Suprapubic skin (tissue), 4 donors: Measurements from ENCODE around the gene ZBTB8B. TPM values are rescaled to one million over a fixed set of nuclear protein-coding genes. Genes with fewer than 3 reads are reported as not detected.

Experiments used
- DNase-seq, 2 donors: peaks; one replicate each; pipeline ENCODE4 v3.0.0-alpha.2; 2019; ENCODE audit warnings: low spot score in 2 of 2
- H3K27ac ChIP-seq: fragments of 200-600 bp; sonication (generic); one replicate; pipeline ENCODE4 v1.5.1; 2019
- H3K27me3 ChIP-seq: fragments of 200-600 bp; sonication (generic); one replicate; pipeline ENCODE4 v1.5.1; 2019
- H3K36me3 ChIP-seq: fragments of 200-600 bp; sonication (generic); one replicate; pipeline ENCODE4 v1.5.1; 2019
- H3K4me1 ChIP-seq: fragments of 200-600 bp; sonication (generic); one replicate; pipeline ENCODE4 v1.5.1; 2019
- H3K4me3 ChIP-seq: fragments of 200-600 bp; sonication (generic); one replicate; pipeline ENCODE4 v1.5.1; 2019; ENCODE audit warnings: mild to moderate bottlenecking
- H3K9me3 ChIP-seq: fragments of 200-600 bp; sonication (generic); one replicate; pipeline ENCODE4 v1.5.1; 2019
- EP300 ChIP-seq: sonication (generic); formaldehyde crosslinking; IDR thresholded peaks from one replicate; pipeline ENCODE4 v1.6.1; 2017; ENCODE audit warnings: antibody characterized with exemption
- POLR2A ChIP-seq, 2 donors: fragments of 450-650 bp; IDR thresholded peaks; one replicate each; pipeline ENCODE4 v1.6.1; 2017; ENCODE audit warnings: antibody characterized with exemption in 2 of 2, mild to moderate bottlenecking in 2 of 2, moderate library complexity in 2 of 2
- POLR2AphosphoS5 ChIP-seq, 3 donors: sonication (generic); formaldehyde crosslinking; IDR thresholded peaks; one replicate each; pipeline ENCODE4 v1.6.1; 2017; ENCODE audit warnings: antibody characterized with exemption in 3 of 3
- WGBS: methylation state at CpG from one replicate; pipeline ENCODE4 v1.1.5; 2018; 5-methylcytosine and 5-hydroxymethylcytosine counted together
- total RNA-seq, 4 donors: library from RNA; depleted of rRNA; stranded (reverse); fragments of >200 nt; gene quantifications; one replicate each; pipeline ENCODE4 v1.1.0, GENCODE V29; 2016
- TF ChIP-seq, protein P1 (sequence below), 2 donors: fragments of 200-600 bp in 1 of 2; fragments of 450-650 bp in 1 of 2; sonication (generic) in 1 of 2; IDR thresholded peaks; one replicate each; pipeline ENCODE4 v1.5.1; 2016 to 2019; ENCODE audit warnings: antibody characterized with exemption in 2 of 2, mild to moderate bottlenecking in 1 of 2, moderate library complexity in 1 of 2

Gene ZBTB8B
- total RNA-seq, 4 donors from 2014 or later: 0.08 TPM; not detected in 3

DNA sequence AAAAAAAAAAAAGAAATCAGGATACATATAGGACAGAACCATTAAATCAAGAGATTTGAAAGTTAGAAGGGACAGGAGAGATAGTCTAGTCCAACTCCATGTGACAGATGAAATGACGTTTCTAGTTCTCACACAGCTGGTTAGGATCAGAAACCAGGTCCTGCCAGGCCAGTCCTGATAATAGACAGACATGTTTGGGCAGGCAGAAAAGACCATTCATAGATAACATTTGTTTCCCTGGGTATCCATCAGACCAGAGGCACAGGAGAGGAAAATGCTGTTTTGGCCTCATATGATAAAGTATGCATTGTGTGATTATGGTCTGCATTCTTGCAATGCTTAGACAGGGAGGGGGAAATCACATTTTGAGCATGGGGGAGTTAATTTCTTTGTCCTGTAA lies 29.3 kb downstream of the ZBTB8B start:
- H3K4me3 ChIP-seq: no peak overlapping the region
- DNase-seq: no peak
- H3K27ac ChIP-seq: no peak overlapping the region
- H3K27me3 ChIP-seq: no peaks in the 10 kb centered on the region
- H3K9me3 ChIP-seq: no peaks in the 10 kb centered on the region
- no peaks in the 10 kb centered on the region for H3K36me3 ChIP-seq
- TF ChIP-seq, protein P1, sequence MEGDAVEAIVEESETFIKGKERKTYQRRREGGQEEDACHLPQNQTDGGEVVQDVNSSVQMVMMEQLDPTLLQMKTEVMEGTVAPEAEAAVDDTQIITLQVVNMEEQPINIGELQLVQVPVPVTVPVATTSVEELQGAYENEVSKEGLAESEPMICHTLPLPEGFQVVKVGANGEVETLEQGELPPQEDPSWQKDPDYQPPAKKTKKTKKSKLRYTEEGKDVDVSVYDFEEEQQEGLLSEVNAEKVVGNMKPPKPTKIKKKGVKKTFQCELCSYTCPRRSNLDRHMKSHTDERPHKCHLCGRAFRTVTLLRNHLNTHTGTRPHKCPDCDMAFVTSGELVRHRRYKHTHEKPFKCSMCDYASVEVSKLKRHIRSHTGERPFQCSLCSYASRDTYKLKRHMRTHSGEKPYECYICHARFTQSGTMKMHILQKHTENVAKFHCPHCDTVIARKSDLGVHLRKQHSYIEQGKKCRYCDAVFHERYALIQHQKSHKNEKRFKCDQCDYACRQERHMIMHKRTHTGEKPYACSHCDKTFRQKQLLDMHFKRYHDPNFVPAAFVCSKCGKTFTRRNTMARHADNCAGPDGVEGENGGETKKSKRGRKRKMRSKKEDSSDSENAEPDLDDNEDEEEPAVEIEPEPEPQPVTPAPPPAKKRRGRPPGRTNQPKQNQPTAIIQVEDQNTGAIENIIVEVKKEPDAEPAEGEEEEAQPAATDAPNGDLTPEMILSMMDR (IDR thresholded peaks at IDR 0.05): no peak
- H3K4me1 ChIP-seq: peaks cover 14% of the 10 kb centered on the region
- WGBS: 65% methylated on average over 1 of the region's 1 CpG

DNA sequence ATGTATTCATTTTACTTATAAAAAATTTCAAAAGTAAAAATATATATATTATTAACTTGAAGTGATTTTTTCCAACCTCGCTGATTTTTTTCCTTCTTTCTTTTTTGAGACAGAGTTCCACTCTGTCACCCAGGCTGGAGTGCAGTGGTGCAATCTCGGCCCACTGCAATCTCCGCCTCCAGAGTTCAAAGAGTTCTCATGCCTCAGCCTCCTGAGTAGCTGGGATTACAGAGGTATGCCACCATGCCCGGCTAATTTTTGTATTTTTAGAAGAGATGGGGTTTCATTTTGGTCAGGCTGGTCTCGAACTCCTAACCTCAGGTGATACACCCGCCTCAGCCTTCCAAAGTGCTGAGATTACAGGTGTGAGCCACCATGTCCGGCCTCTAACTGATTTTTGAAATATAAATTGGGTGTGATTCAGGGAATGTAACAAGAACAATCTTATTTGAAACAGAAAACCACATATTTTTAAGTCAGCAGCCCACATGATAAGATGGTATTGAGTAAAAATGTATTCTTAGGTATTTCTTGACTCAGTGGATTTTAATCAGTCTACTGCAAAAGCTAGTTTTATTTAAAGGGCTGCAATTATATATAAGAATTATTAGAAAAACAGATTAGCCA lies 30.0 kb downstream of the ZBTB8B start:
- H3K9me3 ChIP-seq: no peaks in the 10 kb centered on the region
- 88% methylated on average over 7 of the region's 7 CpGs for WGBS
- H3K4me3 ChIP-seq: no peak overlapping the region
- TF ChIP-seq POLR2A (IDR thresholded peaks at IDR 0.05): no peak
- TF ChIP-seq POLR2AphosphoS5 (IDR thresholded peaks at IDR 0.05): no peak
- TF ChIP-seq EP300: no peak
- H3K36me3 ChIP-seq: no peaks in the 10 kb centered on the region
- no peak overlapping the region for H3K27ac ChIP-seq
- DNase-seq: no peak
- H3K27me3 ChIP-seq: no peaks in the 10 kb centered on the region
- peaks cover 18% of the 10 kb centered on the region for H3K4me1 ChIP-seq

DNA sequence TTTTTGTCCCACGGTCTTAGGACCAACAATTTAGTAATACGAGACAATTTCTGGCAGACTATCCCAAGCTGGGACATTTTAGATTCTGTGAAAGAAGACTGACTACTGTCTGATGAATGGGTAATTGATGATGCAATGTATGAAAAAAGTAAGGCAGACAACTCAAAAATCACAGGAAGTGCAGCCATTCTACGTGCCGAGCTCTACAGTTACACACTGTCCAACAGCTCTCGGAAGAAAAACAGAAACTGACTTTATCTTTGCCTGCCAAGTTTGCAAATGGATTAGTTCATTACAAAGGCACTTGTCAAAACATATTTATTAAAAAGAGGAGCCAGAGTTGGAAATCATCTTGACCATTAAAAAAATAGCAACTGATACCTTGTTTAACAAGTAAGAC lies 31.3 kb downstream of the ZBTB8B start:
- WGBS: 39% methylated on average over 5 of the region's 5 CpGs
- DNase-seq: no peak
- Histone ChIP-seq H3K36me3 (no peaks in the 10 kb centered on the region), H3K27me3 (no peaks in the 10 kb centered on the region), H3K9me3 (no peaks in the 10 kb centered on the region), H3K27ac (no peak overlapping the region), H3K4me3 (no peak overlapping the region), H3K4me1 (peaks cover 22% of the 10 kb centered on the region)
- peak in 1 of 3 donors; percentile 5 for TF ChIP-seq POLR2AphosphoS5 (IDR thresholded peaks at IDR 0.05)
- no peak for TF ChIP-seq POLR2A (IDR thresholded peaks at IDR 0.05)
- TF ChIP-seq, protein P1 (IDR thresholded peaks at IDR 0.05): no peak
- TF ChIP-seq EP300: no peak

DNA sequence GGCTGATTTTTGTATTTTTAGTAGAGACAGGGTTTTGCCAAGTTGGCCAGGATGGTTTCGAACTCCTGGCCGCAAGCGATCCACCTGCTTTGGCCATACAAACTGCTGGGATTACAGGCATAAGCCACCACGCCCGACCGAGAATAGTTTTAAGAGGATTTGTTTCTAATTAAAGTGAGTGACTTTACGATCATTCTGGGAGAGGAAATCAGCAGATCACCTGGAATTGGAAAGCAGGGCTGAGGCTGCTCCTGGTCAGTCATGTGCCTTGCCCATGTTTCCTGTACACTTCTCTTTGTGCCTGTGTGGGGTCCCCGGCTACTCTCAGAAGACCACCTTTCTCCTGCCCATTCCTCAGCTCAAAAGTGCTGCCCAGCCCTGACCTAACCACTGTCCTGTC lies 33.9 kb downstream of the ZBTB8B start:
- Histone ChIP-seq H3K4me1 (peaks cover 41% of the 10 kb centered on the region), H3K36me3 (no peaks in the 10 kb centered on the region), H3K27ac (no peak overlapping the region), H3K9me3 (no peaks in the 10 kb centered on the region), H3K27me3 (no peaks in the 10 kb centered on the region), H3K4me3 (no peak overlapping the region)
- no peak for DNase-seq
- TF ChIP-seq POLR2AphosphoS5 (IDR thresholded peaks at IDR 0.05) (no peak), POLR2A (IDR thresholded peaks at IDR 0.05) (no peak), EP300 (no peak)
- TF ChIP-seq, protein P1 (IDR thresholded peaks at IDR 0.05): no peak
- 90% methylated on average over 8 of the region's 8 CpGs for WGBS

DNA sequence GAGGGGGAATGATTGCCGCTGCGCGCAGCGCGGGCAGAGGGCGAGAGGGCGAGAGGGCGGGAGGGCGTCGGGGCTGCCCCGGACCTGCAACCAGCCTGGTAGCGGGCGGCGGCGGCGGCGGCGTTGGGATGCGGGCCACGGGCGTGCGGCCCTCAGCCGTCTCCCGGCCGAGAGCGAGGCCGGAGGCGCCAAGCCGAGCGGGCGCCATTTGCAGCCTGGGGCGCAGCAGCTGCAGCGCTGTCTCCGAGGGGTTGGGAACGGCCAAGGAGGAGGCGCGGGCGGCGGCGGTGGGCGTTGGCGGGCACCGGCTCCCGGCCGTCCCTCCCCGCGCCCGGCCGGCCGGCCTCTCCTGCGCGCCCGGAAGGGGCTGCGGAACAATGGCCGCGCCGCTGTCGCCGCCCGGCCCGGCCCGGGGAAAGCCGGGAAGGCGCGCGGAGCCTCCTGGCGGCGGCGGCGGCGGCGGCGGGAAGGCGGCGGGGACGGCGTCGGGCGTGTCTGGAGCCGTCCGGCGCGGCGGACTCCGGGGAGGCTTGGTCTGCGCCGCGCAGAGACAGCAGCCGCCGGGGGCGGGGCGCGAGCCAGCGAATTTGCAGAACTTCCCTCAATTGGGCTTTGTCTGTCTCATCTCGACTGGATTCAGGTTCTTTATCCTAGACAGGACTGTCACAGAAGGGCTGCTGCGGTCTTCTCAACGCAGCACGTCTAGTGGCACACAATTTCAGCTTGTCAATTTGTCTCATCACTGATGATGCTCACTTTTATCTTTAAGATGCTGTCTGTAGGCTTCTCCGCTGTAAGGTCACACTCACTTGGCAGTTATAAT lies 35.7 kb downstream of the ZBTB8B start:
- DNase-seq: peak; percentile 75 to 89
- Histone ChIP-seq H3K4me3 (peak overlapping the region; percentile 75), H3K9me3 (no peaks in the 10 kb centered on the region), H3K27ac (peak overlapping the region; percentile 98), H3K4me1 (peaks cover 40% of the 10 kb centered on the region), H3K36me3 (no peaks in the 10 kb centered on the region), H3K27me3 (no peaks in the 10 kb centered on the region)
- TF ChIP-seq EP300 (no peak), POLR2A (IDR thresholded peaks at IDR 0.05) (peak; percentile 21 to 63)
- TF ChIP-seq, protein P1 (IDR thresholded peaks at IDR 0.05): peak in 1 of 2 donors; percentile 8
- WGBS: 1% methylated on average over 46 of the region's 99 CpGs
